Endothelial cell of umbilical vein (primary cell): ENCODE measurements around the gene A3GALT2. TPM values are rescaled to one million over a fixed set of nuclear protein-coding genes. Genes with fewer than 3 reads are reported as not detected.

Experiments used
- BruUV-seq: library from RNA; stranded (reverse); fragments of 400-500 nt; replicated peaks from 2 replicates; lab custom pipeline; 2021; lab: Mats Ljungman, UMichigan
- CTCF ChIA-PET: fragments of 300-600, 350-600 bp; sonication (Branson Sonifier 250); formaldehyde crosslinking; loops from one replicate; lab custom pipeline; 2021; ENCODE audit warnings: antibody characterized with exemption, inconsistent platforms; lab: Charles Lee
- POLR2A ChIA-PET: fragments of 300-600, 350-600 bp; sonication (Branson Sonifier 250); formaldehyde crosslinking; loops from one replicate; lab custom pipeline; 2021; ENCODE audit warnings: antibody characterized with exemption, inconsistent platforms; lab: Charles Lee
- DNase-seq: peaks from one replicate; pipeline ENCODE4 v3.0.0-alpha.2; 2011; ENCODE audit warnings: low read depth, low spot score
- FAIRE-seq: peaks from 2 replicates; lab custom pipeline; 2011; peaks lifted over from hg19 to GRCh38; lab: Jason Lieb, UNC
- H2AFZ ChIP-seq: 2 replicates; pipeline ENCODE4 v1.6.0; 2012; ENCODE audit warnings: low read depth, low read length, control low read depth, inconsistent platforms
- H3K27ac ChIP-seq: 2 replicates; pipeline ENCODE4 v1.5.1; 2011; ENCODE audit warnings: low read depth, mild to moderate bottlenecking, control low read depth, low read length, moderate library complexity; ENCODE audit not compliant: insufficient read depth
- H3K27me3 ChIP-seq, 2 experiments: 2 replicates each; pipeline versions ENCODE4 v1.6.0 to v1.6.1; 2011; ENCODE audit warnings: low read length in 2 of 2, mixed read lengths in 1 of 2; ENCODE audit not compliant: control insufficient read depth in 2 of 2, insufficient read depth in 2 of 2
- H3K36me3 ChIP-seq, 2 experiments: 2 replicates in 1 of 2; 3 replicates in 1 of 2; pipeline ENCODE4 v1.5.1; 2011; ENCODE audit warnings: low read length in 2 of 2, mild to moderate bottlenecking in 1 of 2, moderate library complexity in 1 of 2; ENCODE audit not compliant: control insufficient read depth in 2 of 2, insufficient read depth in 2 of 2; ENCODE audit errors: extremely low read depth in 1 of 2
- H3K4me1 ChIP-seq: 3 replicates; pipeline ENCODE4 v1.5.1; 2011; ENCODE audit warnings: mild to moderate bottlenecking, low read length; ENCODE audit not compliant: control insufficient read depth, insufficient read depth; ENCODE audit errors: extremely low read depth
- H3K4me2 ChIP-seq: 2 replicates; pipeline ENCODE4 v1.6.1; 2011; ENCODE audit warnings: low read length, control low read depth, mixed read lengths; ENCODE audit not compliant: insufficient read depth
- H3K4me3 ChIP-seq, 3 experiments: fragments of 200-600 bp in 1 of 3; sonication (generic), shearing (Covaris generic) in 1 of 3; replicated peaks in 1 of 3; 2 replicates each; pipeline ENCODE4 v1.5.1; 2011 to 2016; ENCODE audit warnings: control low read depth in 3 of 3, low read length in 3 of 3, mild to moderate bottlenecking in 2 of 3, inconsistent platforms in 1 of 3, low read depth in 1 of 3, moderate library complexity in 1 of 3; ENCODE audit not compliant: insufficient read depth in 1 of 3
- H3K79me2 ChIP-seq: 2 replicates; pipeline ENCODE4 v1.6.0; 2012; ENCODE audit warnings: low read length, inconsistent platforms; ENCODE audit not compliant: control insufficient read depth, insufficient read depth
- H3K9ac ChIP-seq: replicated peaks from 2 replicates; pipeline ENCODE3; 2011; ENCODE audit warnings: low read length, control low read depth; ENCODE audit not compliant: insufficient read depth; ENCODE audit errors: extremely low read depth
- H3K9me1 ChIP-seq: replicated peaks from 3 replicates; pipeline ENCODE4 v1.6.0; 2011; ENCODE audit warnings: mild to moderate bottlenecking, low read length; ENCODE audit not compliant: control insufficient read depth, insufficient read depth; ENCODE audit errors: extremely low read depth
- H3K9me3 ChIP-seq: replicated peaks from 2 replicates; pipeline ENCODE4 v1.5.1; 2012; ENCODE audit warnings: low read length, inconsistent platforms; ENCODE audit not compliant: control insufficient read depth, insufficient read depth
- H4K20me1 ChIP-seq: replicated peaks from 2 replicates; pipeline ENCODE3; 2011; ENCODE audit warnings: mild to moderate bottlenecking, low read length; ENCODE audit not compliant: control insufficient read depth, insufficient read depth; ENCODE audit errors: extremely low read depth
- CTCF ChIP-seq, 2 donors: IDR thresholded peaks; 1 replicate in 1 of 2; 2 replicates in 1 of 2; pipeline ENCODE4 v1.5.1; 2011; ENCODE audit warnings: low read length in 2 of 2, mild to moderate bottlenecking in 2 of 2, moderate library complexity in 2 of 2, control low read depth in 1 of 2, inconsistent platforms in 1 of 2, low read depth in 1 of 2; ENCODE audit not compliant: insufficient read depth in 1 of 2; ENCODE audit errors: extremely low read depth in 1 of 2
- EZH2 ChIP-seq: IDR thresholded peaks from 2 replicates; pipeline ENCODE4 v1.6.1; 2012; ENCODE audit warnings: borderline replicate concordance, low read depth, mild to moderate bottlenecking, moderate library complexity, low read length, inconsistent platforms; ENCODE audit not compliant: severe bottlenecking
- FOS ChIP-seq: IDR thresholded peaks from 2 replicates; pipeline ENCODE4 v1.6.1; 2011; ENCODE audit warnings: mild to moderate bottlenecking, low read length, moderate library complexity, borderline replicate concordance; ENCODE audit not compliant: insufficient read depth
- GATA2 ChIP-seq: IDR thresholded peaks from 2 replicates; pipeline ENCODE4 v1.7.0; 2011; ENCODE audit warnings: low read depth, mild to moderate bottlenecking, moderate library complexity, mixed read lengths, low read length; ENCODE audit not compliant: insufficient read length, insufficient read depth
- JUN ChIP-seq: IDR thresholded peaks from 2 replicates; pipeline ENCODE4 v1.6.1; 2011; ENCODE audit warnings: borderline replicate concordance, low read depth; ENCODE audit not compliant: insufficient read length, insufficient read depth
- MAX ChIP-seq: IDR thresholded peaks from 2 replicates; pipeline ENCODE4 v1.6.1; 2011; ENCODE audit not compliant: insufficient read depth, insufficient read length
- MYC ChIP-seq: IDR thresholded peaks from one replicate; pipeline ENCODE4 v1.6.1; 2011; ENCODE audit warnings: mild to moderate bottlenecking, low read depth, low read length
- POLR2A ChIP-seq: IDR thresholded peaks from 2 replicates; pipeline ENCODE4 v1.6.1; 2012; ENCODE audit warnings: low read depth, mild to moderate bottlenecking, control low read depth, low read length
- POLR2AphosphoS5 ChIP-seq: IDR thresholded peaks from 2 replicates; pipeline ENCODE4 v1.6.1; 2012; ENCODE audit warnings: low read depth, mild to moderate bottlenecking, control low read depth, low read length, moderate library complexity; ENCODE audit not compliant: insufficient read depth
- dilution Hi-C: fragments of 300-500 bp; cut with MboI; formaldehyde crosslinking; loops from one replicate; pipeline ENCODE4 v1.15.0; 2019; ENCODE audit warnings: low sequenced_read_pairs; ENCODE audit not compliant: extremely low pct_ligation_motif_present
- intact Hi-C: fragments of 100-400 bp; cut with micrococcal nuclease; formaldehyde crosslinking; loops from one replicate; pipeline ENCODE4 v1.10.0; 2022
- polyA plus RNA-seq, 4 experiments: library from polyadenylated mRNA; depleted of rRNA in 3 of 4; stranded (reverse) in 3 of 4; unstranded in 1 of 4; fragments of >200 nt; gene quantifications; 2 replicates each; pipeline versions ENCODE4 v1.2.1 to v1.2.3, GENCODE V29; 2011 to 2012; ENCODE audit warnings: missing spikeins in 1 of 4
- total RNA-seq: library from RNA; stranded (reverse); gene quantifications from 2 replicates; pipeline ENCODE4 v1.2.3, GENCODE V29; 2021

Gene A3GALT2
- total and polyA plus RNA-seq, 2 donors (not counting 3 experiments of a cell fraction or from before 2014, with no cell fraction given): not detected

- H3K79me2 ChIP-seq: peaks cover 95% of the 10 kb centered on the region
- intact Hi-C loops (loop anchor here (2.0 kb wide), 2 partner anchors 43 to 161 kb away; no protein-coding TSS in a partner anchor), dilution Hi-C loops (no loop called here)
- FAIRE-seq: peak; percentile 91
- peak overlapping the region; percentile 29 for H3K4me2 ChIP-seq
- peaks cover 0 to 5% of the 10 kb centered on the region in 2 experiments for H3K36me3 ChIP-seq
- H3K4me3 ChIP-seq: no peak overlapping the region
- no peaks in the 10 kb centered on the region for H3K27me3 ChIP-seq
- no peak for TF ChIP-seq MYC
- TF ChIP-seq POLR2A: no peak
- TF ChIP-seq EZH2: no peak
- TF ChIP-seq FOS: peak; percentile 81
- peak; percentile 91 for TF ChIP-seq POLR2AphosphoS5
- TF ChIP-seq GATA2: no peak
- no peak for TF ChIP-seq CTCF (IDR thresholded peaks at IDR 0.05; ENCODE audit: extremely low read depth in 1 of 2, insufficient read depth in 1 of 2, low read depth in 1 of 2, low read length in 2 of 2)
- TF ChIP-seq MAX: peak; percentile 52
- peak; percentile 42 for TF ChIP-seq JUN
- peak overlapping the region; percentile 56 for H3K27ac ChIP-seq
- peaks cover 9% of the 10 kb centered on the region for H4K20me1 ChIP-seq
- DNase-seq: peak; percentile 97
- no peaks in the 10 kb centered on the region for H3K9me1 ChIP-seq
- no peak overlapping the region for H3K9ac ChIP-seq
- CTCF ChIA-PET: interaction anchor here (0.7 to 1.9 kb wide), 6 partner anchors 17 to 129 kb away, joined by 3 to 11 read pairs (median 4); no protein-coding TSS in a partner anchor
- POLR2A ChIA-PET: interaction anchor here (0.6 kb wide), 1 partner anchor 90 kb away, joined by 3 read pairs; no protein-coding TSS in a partner anchor
- BruUV-seq: no TSS peak
- H3K9me3 ChIP-seq: no peaks in the 10 kb centered on the region
- peaks cover 85% of the 10 kb centered on the region for H3K4me1 ChIP-seq
- H2AFZ ChIP-seq: no peak overlapping the region
Observed at GRCh38 chr1:33342041-33342723, 21.3 kb upstream of the A3GALT2 start.
